K562 (cell line): ENCODE results near the gene ENTR1. TPM values are rescaled to one million over a fixed set of nuclear protein-coding genes. Genes with fewer than 3 reads are reported as not detected.

Source experiments
- COPS2 ChIP-seq: fragments of 450-650 bp; conservative IDR thresholded peaks from 2 replicates; pipeline ENCODE4 v1.6.1; 2016; ENCODE audit warnings: mild to moderate bottlenecking, moderate library complexity
- ETV6 ChIP-seq, 3 experiments: fragments of 150-350 bp in 1 of 3; sonication (generic) in 1 of 3; formaldehyde crosslinking in 1 of 3; IDR thresholded peaks; 2 replicates each; pipeline versions ENCODE4 v1.6.1 to v1.8.0; 2014 to 2022; ENCODE audit warnings: borderline replicate concordance in 2 of 3, low read depth in 2 of 3, antibody characterized with exemption in 1 of 3, low read length in 1 of 3, mild to moderate bottlenecking in 1 of 3, missing genetic modification reagents in 1 of 3
- HDAC6 ChIP-seq: IDR thresholded peaks from 2 replicates; pipeline ENCODE4 v1.6.1; 2012; ENCODE audit warnings: low read depth, mild to moderate bottlenecking, control low read depth, inconsistent platforms, low read length, moderate library complexity
- HINFP ChIP-seq: fragments of 450-650 bp; conservative IDR thresholded peaks from 2 replicates; pipeline ENCODE4 v1.6.1; 2016; ENCODE audit warnings: missing genetic modification characterization, low read depth, mild to moderate bottlenecking, control low read depth, missing compliant biosample characterization
- POU5F1 ChIP-seq: fragments of 150-350 bp; IDR thresholded peaks from 2 replicates; pipeline ENCODE4 v1.6.1; 2014; ENCODE audit warnings: borderline replicate concordance, low read length, low read depth, mild to moderate bottlenecking; ENCODE audit not compliant: partially characterized antibody
- TAF9B ChIP-seq: fragments of 450-650 bp; IDR thresholded peaks from 2 replicates; pipeline ENCODE4 v1.6.1; 2018; ENCODE audit warnings: mild to moderate bottlenecking; ENCODE audit not compliant: partially characterized antibody
- UBTF ChIP-seq, 2 experiments: IDR thresholded peaks; 2 replicates each; pipeline ENCODE4 v1.6.1; 2012; ENCODE audit warnings: improper control_type of control experiment in 2 of 2, low read depth in 2 of 2, low read length in 2 of 2, borderline replicate concordance in 1 of 2
- ZBTB40 ChIP-seq, 2 experiments: fragments of 450-650 bp in 1 of 2; sonication (generic) in 1 of 2; formaldehyde crosslinking in 1 of 2; IDR thresholded peaks; 2 replicates each; pipeline versions ENCODE4 v1.7.1 to v1.9.0; 2016 to 2022; ENCODE audit warnings: inconsistent platforms in 1 of 2, mild to moderate bottlenecking in 1 of 2, missing genetic modification reagents in 1 of 2
- ZBTB5 ChIP-seq: fragments of 450-650 bp; IDR thresholded peaks from 2 replicates; pipeline ENCODE4 v1.6.1; 2017; ENCODE audit warnings: antibody characterized with exemption
- polyA plus RNA-seq, 8 experiments: library from polyadenylated mRNA; depleted of rRNA in 4 of 8; stranded (reverse) in 5 of 8; unstranded in 3 of 8; fragments of >200 nt; fragmentation: Nextera tagmentation in 2 of 8; fragmentation: Illumina TruSeq in 1 of 8; extraction: Ambion mirVana in 2 of 8; extraction: Trizol in 1 of 8; gene quantifications; 2 replicates each; pipeline versions ENCODE4 v1.2.1 to v1.2.3, GENCODE V29; 2011 to 2014; ENCODE audit warnings: inconsistent platforms in 1 of 8, missing spikeins in 1 of 8
- total RNA-seq, 7 experiments: library from RNA; depleted of rRNA in 6 of 7; stranded (reverse); fragments of >200 nt in 6 of 7; fragmentation: Illumina TruSeq in 2 of 7; extraction: Trizol in 2 of 7; gene quantifications; 2 replicates each; pipeline versions ENCODE4 v1.2.1 to v1.2.3, GENCODE V29; 2011 to 2021; ENCODE audit warnings: low replicate concordance in 1 of 7

The ENTR1 gene
- total and polyA plus RNA-seq, 9 of the 15 experiments (the other 6 are each of a cell fraction or from before 2014, with no cell fraction given) = 6.7 to 106 (median 72.6) TPM

- TF ChIP-seq TAF9B (no peak), HINFP (tag) (no peak), ZBTB5 (no peak), COPS2 (no peak), UBTF (IDR thresholded peaks at IDR 0.05; ENCODE audit: borderline replicate concordance in 1 of 2, low read depth in 2 of 2, low read length in 2 of 2) (no peak), ETV6 (IDR thresholded peaks at IDR 0.05; ENCODE audit: borderline replicate concordance in 1 of 2, low read depth in 2 of 2, low read length in 1 of 2) (no peak), ETV6 (CRISPR knock-in tag; IDR thresholded peaks at IDR 0.05; ENCODE audit: borderline replicate concordance) (no peak), ZBTB40 (IDR thresholded peaks at IDR 0.05) (no peak), ZBTB40 (CRISPR knock-in tag; IDR thresholded peaks at IDR 0.05) (no peak; the same call in none of the 2 replicates), POU5F1 (no peak), HDAC6 (no peak)
Observed at GRCh38 chr9:136363949-136364748, 46.3 kb downstream of the ENTR1 start (continued).
